OCI-LY7 (cell line): ENCODE results near the gene WDTC1. TPM values are rescaled to one million over a fixed set of nuclear protein-coding genes. Genes with fewer than 3 reads are reported as not detected.

Source experiments
- BruUV-seq: library from RNA; stranded (reverse); fragments of 400-500 nt; replicated peaks from 2 replicates; lab custom pipeline; 2021; lab: Mats Ljungman, UMichigan
- CTCF ChIA-PET: fragments of 300-600 bp; sonication (Branson Sonifier 250); formaldehyde crosslinking; loops from one replicate; lab custom pipeline; 2022; ENCODE audit warnings: antibody characterized with exemption; ENCODE audit not compliant: unreplicated experiment; lab: Charles Lee
- POLR2A ChIA-PET: fragments of 300-600 bp; sonication (Branson Sonifier 250); formaldehyde crosslinking; loops from one replicate; lab custom pipeline; 2022; ENCODE audit warnings: antibody characterized with exemption; lab: Charles Lee
- DNase-seq: peaks from one replicate; pipeline ENCODE4 v3.0.0-alpha.2; 2015; ENCODE audit warnings: low spot score
- H2AFZ ChIP-seq: fragments of 200-600 bp; sonication (generic), shearing (Covaris generic); 2 replicates; pipeline ENCODE4 v1.6.1; 2014; ENCODE audit warnings: mild to moderate bottlenecking, antibody characterized with exemption, low read length, moderate library complexity
- H3K27ac ChIP-seq: fragments of 200-600 bp; sonication (generic); 2 replicates; pipeline ENCODE4 v1.5.1; 2014; ENCODE audit warnings: mixed run types, low read depth, mild to moderate bottlenecking, moderate library complexity, low read length, inconsistent platforms; ENCODE audit not compliant: poor library complexity, severe bottlenecking
- H3K36me3 ChIP-seq: fragments of 200-600 bp; sonication (generic); 2 replicates; pipeline ENCODE4 v1.6.1; 2014; ENCODE audit warnings: mild to moderate bottlenecking, antibody characterized with exemption, low read length, moderate library complexity, mixed read lengths; ENCODE audit not compliant: insufficient read depth
- H3K4me1 ChIP-seq: fragments of 200-600 bp; sonication (generic); 2 replicates; pipeline ENCODE4 v1.5.1; 2014; ENCODE audit warnings: mild to moderate bottlenecking, low read length; ENCODE audit not compliant: insufficient read depth, poor library complexity, severe bottlenecking
- H3K4me2 ChIP-seq: fragments of 200-600 bp; sonication (generic); 2 replicates; pipeline ENCODE4 v1.6.1; 2014; ENCODE audit warnings: mild to moderate bottlenecking, low read length
- H3K4me3 ChIP-seq: fragments of 200-600 bp; sonication (generic); 2 replicates; pipeline ENCODE4 v1.5.1; 2014; ENCODE audit warnings: mild to moderate bottlenecking, low read depth, low read length; ENCODE audit not compliant: poor library complexity, severe bottlenecking
- H3K79me2 ChIP-seq: fragments of 200-600 bp; sonication (generic); 2 replicates; pipeline ENCODE4 v1.6.1; 2016; ENCODE audit warnings: low read depth, mild to moderate bottlenecking, low read length, moderate library complexity, mixed read lengths; ENCODE audit not compliant: insufficient read depth
- H3K9me2 ChIP-seq: fragments of 200-600 bp; sonication (generic); 2 replicates; pipeline ENCODE4 v1.6.1; 2016; ENCODE audit warnings: mild to moderate bottlenecking, low read length, mixed read lengths; ENCODE audit not compliant: insufficient read depth
- H3K9me3 ChIP-seq: fragments of 200-600 bp; sonication (generic); 2 replicates; pipeline ENCODE4 v1.6.1; 2014; ENCODE audit warnings: mild to moderate bottlenecking, mixed run types, low read length, mixed read lengths
- H4K20me1 ChIP-seq: fragments of 200-600 bp; sonication (generic); 2 replicates; pipeline ENCODE4 v1.6.1; 2014; ENCODE audit warnings: mild to moderate bottlenecking, antibody characterized with exemption, low read length, moderate library complexity, mixed read lengths; ENCODE audit not compliant: insufficient read depth
- CTCF ChIP-seq: fragments of 200-600 bp; sonication (generic); conservative IDR thresholded peaks from 2 replicates; pipeline ENCODE4 v1.5.1; 2014; ENCODE audit warnings: mild to moderate bottlenecking, antibody characterized with exemption, low read length, moderate library complexity, mixed read lengths
- EZH2phosphoT487 ChIP-seq: fragments of 200-600 bp; sonication (generic); IDR thresholded peaks from 2 replicates; pipeline ENCODE4 v1.6.1; 2018; ENCODE audit warnings: low read depth, borderline replicate concordance, mild to moderate bottlenecking, mixed run types, antibody characterized with exemption, low read length, moderate library complexity, mixed read lengths
- intact Hi-C: fragments of 100-400 bp; cut with micrococcal nuclease; formaldehyde crosslinking; loops from one replicate; pipeline ENCODE4 v1.10.0; 2022; ENCODE audit not compliant: unreplicated experiment
- total RNA-seq, 2 experiments: library from RNA; depleted of rRNA in 1 of 2; stranded (reverse); fragments of >200 nt in 1 of 2; shearing (Covaris generic) in 1 of 2; gene quantifications; 2 replicates each; pipeline ENCODE4 v1.2.3, GENCODE V29; 2014 to 2022

Gene WDTC1
- total RNA-seq, 2 experiments from 2014 or later: 18.2 to 27.8 TPM

- POLR2A ChIA-PET: no interaction called here
- no peaks in the 10 kb centered on the region for H3K79me2 ChIP-seq
- H3K27ac ChIP-seq: no peak overlapping the region
- H2AFZ ChIP-seq: no peak overlapping the region
- no peak overlapping the region for H3K4me3 ChIP-seq
- BruUV-seq: no TSS peak
- peaks cover 5% of the 10 kb centered on the region for H3K4me1 ChIP-seq
- TF ChIP-seq EZH2phosphoT487: no peak
- TF ChIP-seq CTCF: no peak
- H3K9me2 ChIP-seq: no peaks in the 10 kb centered on the region
- H3K4me2 ChIP-seq: no peak overlapping the region
- H3K36me3 ChIP-seq: peaks cover 8% of the 10 kb centered on the region; the same call in 1 of the 2 replicates
- no peaks in the 10 kb centered on the region for H3K9me3 ChIP-seq
- DNase-seq: no peak
- no peaks in the 10 kb centered on the region for H4K20me1 ChIP-seq
- intact Hi-C loops: loop anchor here (10.0 kb wide), 1 partner anchor 45 kb away; no protein-coding TSS in a partner anchor
- CTCF ChIA-PET: no interaction called here
Observed at GRCh38 chr1:27349784-27350662, 115.6 kb downstream of the WDTC1 start.

GRCh38 chr1:27350663-27351540 is 116.5 kb downstream of the WDTC1 start:
- H3K9me3 ChIP-seq: no peaks in the 10 kb centered on the region
- H3K4me2 ChIP-seq: no peak overlapping the region
- no peak overlapping the region for H3K4me3 ChIP-seq
- no peaks in the 10 kb centered on the region for H3K9me2 ChIP-seq
- ChIA-PET POLR2A (no interaction called here), CTCF (no interaction called here)
- H2AFZ ChIP-seq: no peak overlapping the region
- no peak for TF ChIP-seq EZH2phosphoT487
- no peak for TF ChIP-seq CTCF
- intact Hi-C loops: loop anchor here (10.0 kb wide), 1 partner anchor 46 kb away; no protein-coding TSS in a partner anchor
- H3K36me3 ChIP-seq: peaks cover 8% of the 10 kb centered on the region; the same call in 1 of the 2 replicates
- no peaks in the 10 kb centered on the region for H4K20me1 ChIP-seq
- DNase-seq: no peak
- H3K79me2 ChIP-seq: no peaks in the 10 kb centered on the region
- peaks cover 10% of the 10 kb centered on the region for H3K4me1 ChIP-seq
- no TSS peak for BruUV-seq
- H3K27ac ChIP-seq: no peak overlapping the region
